IMR-90 (cell line): ENCODE data around the gene MCMBP.

ENCODE experiments used
- CTCF ChIP-seq: conservative IDR thresholded peaks from 2 replicates; pipeline ENCODE4 v1.5.1; 2012; ENCODE audit warnings: mild to moderate bottlenecking, low read depth, low read length, improper control_type of control experiment
- MAZ ChIP-seq: IDR thresholded peaks from 2 replicates; pipeline ENCODE4 v1.6.1; 2012; ENCODE audit warnings: low read depth, mild to moderate bottlenecking, low read length, improper control_type of control experiment, moderate library complexity, borderline replicate concordance
- POLR2A ChIP-seq: IDR thresholded peaks from 2 replicates; pipeline ENCODE4 v1.6.1; 2012; ENCODE audit warnings: mild to moderate bottlenecking, low read depth, low read length
- RAD21 ChIP-seq: IDR thresholded peaks from 2 replicates; pipeline ENCODE4 v1.6.1; 2012; ENCODE audit warnings: low read length, improper control_type of control experiment
- RCOR1 ChIP-seq: IDR thresholded peaks from 2 replicates; pipeline ENCODE4 v1.6.1; 2012; ENCODE audit warnings: mild to moderate bottlenecking, low read length, improper control_type of control experiment; ENCODE audit not compliant: insufficient replicate concordance
- RFX5 ChIP-seq: IDR thresholded peaks from 2 replicates; pipeline ENCODE4 v1.8.0; 2012; ENCODE audit warnings: low read depth, mild to moderate bottlenecking, low read length, moderate library complexity
- SMC3 ChIP-seq: fragments of 150-350 bp; IDR thresholded peaks from 2 replicates; pipeline ENCODE4 v1.6.1; 2016; ENCODE audit warnings: low read depth, mild to moderate bottlenecking, antibody characterized with exemption, low read length, moderate library complexity
- USF2 ChIP-seq: fragments of 150-350 bp; IDR thresholded peaks from 2 replicates; pipeline ENCODE4 v1.6.1; 2017; ENCODE audit warnings: mild to moderate bottlenecking, antibody characterized with exemption, low read length, low read depth

GRCh38 chr10:119867317-119867716 is 5.3 kb downstream of the MCMBP start:
- no peak for TF ChIP-seq CTCF
- no peak for TF ChIP-seq RFX5
- no peak for TF ChIP-seq SMC3
- no peak for TF ChIP-seq MAZ
- TF ChIP-seq USF2 = no peak
- no peak for TF ChIP-seq RAD21
- TF ChIP-seq POLR2A = no peak
- no peak for TF ChIP-seq RCOR1
